ENCODE results near the gene UGT1A10.

- TF ChIP-seq CTCF (conservative IDR thresholded peaks at IDR 0.05 in 1 of 2, IDR thresholded peaks at IDR 0.05 in 1 of 2; ENCODE audit: extremely low read depth in 1 of 2, insufficient read depth in 1 of 2, low read depth in 1 of 2, low read length in 2 of 2) (no peak), EZH2 (IDR thresholded peaks at IDR 0.05; ENCODE audit: borderline replicate concordance, low read length) (no peak)
These were observed 77.0 kb downstream of the UGT1A10 start for GRCh38 chr2:233713262-233713615.

Data from mammary epithelial cell (primary cell).